Measurements from ENCODE around the gene PTPRA.

The PTPRA gene

DNA sequence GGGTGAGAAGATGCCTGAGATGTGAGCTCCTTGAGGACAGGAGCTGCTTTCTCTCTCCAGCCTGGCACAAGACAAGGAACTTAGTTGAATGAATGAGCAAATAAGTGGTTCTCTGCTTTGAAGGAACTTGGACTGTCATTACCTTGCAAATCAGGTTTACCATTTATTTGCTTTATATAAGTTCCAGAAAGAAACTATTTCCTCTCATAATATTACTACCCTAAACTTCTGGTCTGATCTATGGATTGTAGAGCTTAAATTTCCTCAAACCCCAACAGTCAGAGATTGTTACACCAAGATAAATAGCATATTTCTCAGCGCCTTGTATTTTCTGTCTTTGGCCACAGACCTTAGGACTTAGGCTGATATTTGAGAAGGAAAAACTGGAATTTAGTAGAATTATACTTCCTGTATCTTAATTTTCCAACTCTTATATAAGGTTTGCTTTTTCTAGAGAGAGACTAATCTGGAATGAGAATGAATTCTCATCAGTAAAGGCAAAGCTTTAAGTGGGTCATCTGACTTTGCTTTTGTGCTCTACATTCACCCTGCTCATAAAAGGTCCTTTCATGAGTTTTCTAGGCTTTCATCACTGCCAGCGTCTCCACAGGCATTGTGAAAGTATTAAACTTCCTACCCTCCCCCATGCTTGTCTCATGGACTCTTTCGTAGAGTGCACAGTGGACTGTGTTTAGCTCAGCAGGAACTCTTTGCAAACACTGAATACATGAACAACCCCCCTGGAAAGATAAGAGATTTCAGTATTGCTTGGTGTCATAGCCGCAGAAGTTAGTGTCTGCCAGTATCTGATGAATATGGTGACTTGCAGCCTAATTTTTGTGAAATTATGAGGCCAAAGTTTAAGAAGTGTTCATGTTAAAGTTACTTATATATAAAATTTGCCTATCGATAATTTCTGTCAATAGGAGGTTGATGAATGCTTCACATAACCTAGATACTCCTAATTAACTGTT is 74.0 kb downstream of the PTPRA start:
- DNase-seq, result no peak

DNA sequence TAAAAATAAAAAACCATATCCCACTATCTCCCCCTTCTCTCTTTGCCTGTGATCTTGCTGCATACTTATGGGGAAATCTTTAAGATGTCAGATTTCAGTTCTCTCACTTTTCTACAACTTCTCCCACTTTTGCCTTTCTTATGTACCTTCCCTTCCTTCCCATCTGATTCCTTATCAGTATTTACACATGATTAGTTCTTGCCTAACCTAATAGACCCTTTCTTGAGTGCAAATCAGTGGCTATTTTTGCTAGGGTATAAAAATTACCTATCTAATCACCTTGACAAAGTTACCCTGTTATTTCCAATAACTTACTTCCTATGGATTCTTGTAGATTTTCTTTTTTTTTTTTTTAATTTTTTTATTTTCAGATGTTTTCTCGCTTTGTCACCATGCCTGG is 75.7 kb downstream of the PTPRA start:
- DNase-seq, result no peak

DNA sequence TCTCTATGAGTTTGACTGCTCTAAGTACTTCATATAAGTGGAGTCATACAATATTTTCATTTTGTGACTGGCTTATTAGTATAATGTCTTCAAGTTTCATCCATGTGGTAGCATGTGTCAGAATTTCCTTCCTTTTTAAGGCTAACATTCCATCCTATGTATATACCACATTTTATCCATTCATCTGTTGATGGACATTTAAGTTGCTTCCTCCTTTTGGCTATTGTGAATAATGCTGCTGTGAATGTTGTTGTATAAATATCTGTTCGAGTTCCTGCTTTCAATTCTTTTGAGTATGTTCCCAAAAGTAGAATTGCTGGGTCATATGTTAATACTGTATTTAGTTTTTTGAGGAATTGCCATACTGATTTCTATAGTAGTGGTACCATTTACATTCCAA is 79.5 kb downstream of the PTPRA start:
- DNase-seq, result no peak

DNA sequence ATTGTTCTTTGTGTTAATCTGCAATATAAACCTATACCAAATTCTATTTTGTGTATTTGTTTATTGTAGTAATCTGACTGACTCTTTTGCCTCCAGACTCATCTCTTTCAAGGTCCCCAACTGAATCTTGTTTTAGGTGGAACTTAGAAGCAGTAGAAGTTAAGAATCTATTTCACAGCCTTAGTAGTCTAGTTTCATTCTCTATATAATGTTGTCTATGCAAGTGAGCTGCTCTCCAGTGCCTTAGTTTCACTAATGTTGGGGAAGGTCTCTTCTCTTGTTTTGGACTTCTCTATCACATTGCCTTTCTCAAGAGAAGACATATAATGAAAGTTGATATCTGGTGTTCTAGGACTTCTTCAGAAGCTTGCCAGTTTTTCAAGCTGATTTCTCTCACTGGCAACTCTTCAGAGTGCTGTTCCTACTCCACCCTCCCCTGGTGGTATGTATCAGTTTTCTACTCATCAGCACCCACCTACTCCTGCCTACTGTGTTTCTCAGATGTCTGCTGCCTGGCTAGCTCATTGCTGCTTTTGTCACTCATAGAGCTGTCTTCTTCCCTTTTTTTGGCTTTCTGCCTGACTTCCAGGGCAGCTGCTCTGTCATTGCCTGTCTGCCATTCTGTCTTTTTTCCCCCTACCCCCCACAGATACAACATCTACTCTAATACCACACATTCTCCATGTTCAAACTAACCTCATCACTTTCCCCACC is 82.1 kb downstream of the PTPRA start:
- no peak for DNase-seq

DNA sequence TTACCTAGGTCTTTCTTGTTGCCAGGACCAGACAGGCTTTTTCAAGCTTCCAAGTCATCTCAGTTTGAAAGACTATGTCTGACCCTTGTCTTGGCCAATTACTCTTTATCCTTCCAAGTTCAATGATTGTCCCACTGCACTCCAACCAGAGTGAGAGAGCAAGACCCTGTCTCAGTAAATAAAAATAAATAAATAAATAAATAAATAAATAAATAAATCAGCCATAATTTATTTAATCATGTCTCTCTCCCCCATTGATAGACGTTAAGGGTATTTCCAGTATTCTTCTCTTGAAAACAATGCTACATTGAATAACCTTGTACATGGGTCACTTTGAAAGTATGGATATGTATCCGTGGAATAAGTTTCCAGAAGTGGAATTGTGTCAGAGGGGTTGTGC is 83.2 kb downstream of the PTPRA start:
- DNase-seq, result no peak

DNA sequence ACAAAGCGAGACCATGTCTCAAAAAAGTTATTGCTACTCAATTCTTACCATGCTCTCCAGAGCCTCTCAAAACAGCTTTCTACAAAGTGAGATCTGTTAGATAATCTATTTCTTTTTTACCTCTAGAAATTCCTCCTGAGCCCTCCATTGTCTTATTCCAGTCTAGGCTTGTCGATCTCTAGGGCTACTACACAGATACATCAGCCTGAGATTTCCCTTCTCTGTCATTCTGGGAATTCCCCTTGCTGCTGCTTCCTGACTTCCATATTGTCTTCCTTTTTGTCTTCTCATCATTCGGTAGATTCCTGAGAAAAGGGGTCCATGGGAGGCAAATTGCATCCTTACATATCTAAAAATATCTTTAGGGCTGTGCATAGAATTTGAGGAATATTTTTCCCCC is 94.6 kb downstream of the PTPRA start:
- no peak for DNase-seq

DNA sequence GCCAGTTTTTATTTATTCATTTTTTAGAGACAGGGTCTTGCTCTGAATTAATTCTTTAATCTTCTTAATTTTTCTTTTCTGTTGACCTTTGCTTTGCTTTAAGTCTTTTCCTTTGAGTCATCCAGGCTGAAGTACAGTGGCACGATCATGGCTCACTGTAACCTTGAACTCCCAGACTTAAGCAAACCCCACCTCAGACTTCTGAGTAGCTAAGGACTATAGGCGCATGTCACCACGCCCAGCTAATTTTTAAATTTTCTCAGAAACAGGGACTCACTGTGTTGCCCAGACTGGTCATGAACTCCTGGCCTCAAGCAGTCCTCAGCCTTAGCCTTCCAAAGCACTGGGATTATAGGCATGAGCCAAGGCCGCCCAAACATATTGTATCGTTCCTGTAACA is 98.8 kb downstream of the PTPRA start:
- DNase-seq, result no peak

DNA sequence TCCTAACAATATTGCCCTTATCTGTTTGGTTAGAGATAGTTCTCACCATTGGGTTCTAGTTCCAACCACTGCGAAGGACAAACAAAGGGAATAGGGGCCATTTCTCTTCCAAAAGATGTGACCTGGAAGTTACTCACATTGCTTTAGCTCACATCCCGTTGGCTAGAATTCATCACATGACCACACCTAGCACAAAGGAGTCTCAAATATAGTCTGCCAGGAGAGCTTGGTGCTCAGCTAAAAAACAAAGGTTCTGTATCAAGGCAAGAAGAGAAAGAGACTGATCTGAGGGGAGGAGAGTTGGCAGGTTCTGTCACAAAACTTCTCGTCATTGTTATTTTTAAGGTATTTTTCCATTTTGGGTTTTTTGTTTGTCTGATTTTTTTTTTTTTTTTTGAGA is 100.3 kb downstream of the PTPRA start:
- no peak for DNase-seq

DNA sequence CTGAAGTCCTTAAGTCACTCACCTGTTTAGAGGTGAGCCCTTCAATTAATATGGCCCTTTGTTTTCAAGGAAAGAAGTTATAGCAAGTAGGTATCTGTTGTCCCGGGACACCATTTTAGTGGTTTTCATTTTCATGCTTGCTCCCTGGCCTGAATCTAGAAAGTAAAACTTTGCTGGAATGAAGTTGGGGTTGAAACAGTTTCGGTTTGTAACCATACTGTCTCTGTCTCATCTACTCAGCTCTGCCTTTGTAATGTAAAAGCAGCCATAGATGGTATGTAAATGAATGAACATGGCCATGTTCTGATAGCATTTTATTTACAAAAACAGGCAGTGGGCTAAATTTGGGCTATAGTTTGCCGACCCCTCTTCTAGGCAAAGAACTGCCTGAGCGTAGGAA is 105.2 kb downstream of the PTPRA start:
- no peak for DNase-seq

DNA sequence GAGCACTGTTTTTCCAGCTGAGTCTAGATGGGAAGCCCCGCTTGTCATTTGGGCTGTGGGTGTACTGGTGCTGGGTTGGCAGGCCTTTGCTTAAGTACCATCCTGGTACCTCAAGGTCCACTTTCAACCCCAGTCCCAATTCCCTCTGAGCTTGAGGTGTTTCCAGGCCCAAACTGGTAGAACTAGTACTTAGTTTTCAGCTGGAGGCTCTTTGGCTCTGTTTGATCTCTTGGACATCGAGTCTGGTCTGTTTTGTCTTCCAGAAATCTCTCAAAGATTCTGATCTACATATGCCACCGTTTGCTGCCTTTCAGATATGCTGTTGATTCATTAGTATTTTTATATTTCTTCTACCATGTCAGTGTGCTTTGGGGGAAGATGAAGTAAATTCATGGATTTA is 108.4 kb downstream of the PTPRA start:
- no peak for DNase-seq

DNA sequence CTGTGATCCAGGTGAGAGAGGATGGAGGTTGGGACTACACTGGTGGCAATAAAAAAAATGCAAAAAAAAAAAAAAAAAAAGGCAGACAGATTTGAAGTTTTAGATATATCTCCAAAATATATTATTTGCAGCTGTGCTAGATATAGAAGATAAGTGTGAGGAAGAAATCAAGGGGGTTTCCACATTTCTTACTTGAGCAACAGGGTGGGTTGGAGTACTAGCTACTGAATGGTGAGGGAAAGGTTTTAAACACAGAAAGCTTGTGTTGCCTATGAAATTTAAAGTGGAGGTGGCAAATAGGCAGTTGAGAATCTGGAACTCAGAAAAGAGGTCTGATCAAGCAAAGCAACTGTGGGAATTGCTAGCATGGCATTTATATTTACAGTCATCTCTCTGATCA is 110.2 kb downstream of the PTPRA start:
- no peak for DNase-seq

DNA sequence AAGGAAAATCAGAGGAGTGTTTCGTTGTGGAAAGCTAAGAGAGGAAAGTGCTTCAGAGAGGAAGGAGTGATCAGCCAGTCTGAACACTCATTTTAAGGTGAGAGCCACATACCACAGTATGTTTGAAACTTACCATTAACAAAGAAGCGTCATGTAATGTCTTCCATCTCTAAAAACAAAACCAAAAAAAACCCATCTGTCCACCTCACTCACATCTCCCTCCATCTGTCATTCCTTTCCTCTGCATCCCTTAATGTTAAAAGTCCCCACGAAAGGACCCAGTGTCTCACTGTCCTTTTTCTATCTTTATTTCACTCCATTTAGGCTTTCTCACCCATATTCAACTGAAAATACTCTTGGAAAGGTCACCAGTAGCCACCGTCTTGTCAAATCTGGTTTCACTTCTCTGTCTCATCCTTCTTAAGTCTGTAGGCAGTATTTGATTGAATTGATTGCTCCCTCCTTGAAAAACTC is 110.8 kb downstream of the PTPRA start:
- DNase-seq, result no peak

DNA sequence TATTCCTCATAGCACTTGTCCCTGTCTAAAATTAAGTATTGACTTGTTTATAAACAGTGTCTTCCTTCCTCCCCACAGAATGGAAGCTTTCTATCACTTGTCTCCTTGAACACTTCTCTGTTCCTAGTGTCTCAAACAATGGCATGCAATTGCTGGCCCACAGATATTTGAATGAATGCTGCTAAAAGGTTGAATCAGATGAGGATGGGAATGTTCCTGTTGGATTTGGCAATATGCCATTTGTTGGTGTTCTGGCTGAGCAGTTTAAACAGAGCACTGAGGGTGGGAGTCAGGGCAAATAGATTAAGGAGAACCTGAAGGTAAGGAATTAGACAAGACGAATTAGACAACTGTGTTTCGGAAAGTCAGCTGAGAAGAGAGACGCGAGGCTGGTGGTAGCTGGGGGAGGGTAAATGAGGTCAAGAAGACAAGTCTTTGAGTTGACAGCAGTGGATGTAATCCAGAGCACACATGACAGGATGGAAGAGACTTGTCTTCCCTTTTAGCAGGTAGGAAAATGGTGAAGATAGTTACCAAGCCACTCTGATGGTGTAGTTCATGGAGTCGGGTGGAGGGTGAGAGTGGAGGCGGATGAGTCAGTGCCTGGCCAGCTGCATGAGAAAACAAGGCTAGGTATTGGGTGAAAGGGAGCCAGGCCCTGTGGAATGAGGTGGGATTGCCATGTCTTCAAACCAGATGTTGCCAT is 111.8 kb downstream of the PTPRA start:
- peak; percentile 32 to 33 for DNase-seq

DNA sequence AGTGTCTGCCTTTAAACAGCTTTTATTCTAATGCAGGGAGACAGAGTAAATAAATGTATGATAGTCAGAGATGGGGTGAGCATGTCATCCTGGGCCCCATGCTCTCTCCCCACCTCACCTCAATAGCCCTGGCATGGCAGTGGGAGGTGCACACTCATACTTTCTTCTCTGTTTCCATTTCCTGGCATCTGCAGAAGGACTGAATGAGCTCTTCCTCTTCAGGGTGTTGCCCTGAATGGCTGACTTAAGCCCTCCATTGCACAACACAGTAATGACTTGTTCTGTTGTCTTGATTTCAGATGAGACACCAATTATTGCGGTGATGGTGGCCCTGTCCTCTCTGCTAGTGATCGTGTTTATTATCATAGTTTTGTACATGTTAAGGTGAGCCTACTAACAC is 113.2 kb downstream of the PTPRA start:
- peak; percentile 50 to 54 for DNase-seq

DNA sequence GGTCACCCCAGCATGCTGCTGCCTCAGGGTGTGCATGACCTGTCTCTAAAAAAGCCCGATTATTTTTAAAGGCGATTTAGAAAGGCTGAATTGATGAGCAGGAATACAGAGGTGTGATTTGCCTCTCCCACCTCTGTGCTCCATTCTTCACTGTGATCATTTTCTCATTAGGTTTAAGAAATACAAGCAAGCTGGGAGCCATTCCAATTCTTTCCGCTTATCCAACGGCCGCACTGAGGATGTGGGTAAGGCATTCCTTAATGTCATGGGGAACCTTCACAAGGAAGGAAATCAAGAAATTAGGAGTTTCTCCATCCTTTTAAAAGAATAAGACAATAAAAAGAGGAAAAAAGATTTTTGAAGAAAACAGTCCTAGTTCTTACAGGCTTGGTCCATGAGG is 114.6 kb downstream of the PTPRA start:
- no peak for DNase-seq

DNA sequence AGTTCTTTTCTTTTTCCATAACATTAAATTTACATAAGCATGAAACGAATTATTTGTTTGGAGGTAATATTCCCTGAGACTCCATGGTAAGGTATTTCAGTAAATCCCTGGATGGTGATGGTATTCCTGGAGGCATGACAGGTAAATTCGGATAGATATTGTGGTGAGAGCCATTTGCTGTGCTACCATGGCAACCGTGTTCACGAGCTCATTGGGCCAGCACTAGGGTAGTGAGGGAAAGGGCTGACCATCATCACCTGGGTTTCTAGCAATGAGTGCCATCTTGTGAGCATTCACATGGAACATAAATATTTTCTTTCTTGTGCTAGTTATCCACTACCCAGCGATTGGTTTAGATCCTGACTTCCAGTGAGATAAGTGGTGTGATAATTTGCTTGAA is 118.3 kb downstream of the PTPRA start:
- no peak for DNase-seq

DNA sequence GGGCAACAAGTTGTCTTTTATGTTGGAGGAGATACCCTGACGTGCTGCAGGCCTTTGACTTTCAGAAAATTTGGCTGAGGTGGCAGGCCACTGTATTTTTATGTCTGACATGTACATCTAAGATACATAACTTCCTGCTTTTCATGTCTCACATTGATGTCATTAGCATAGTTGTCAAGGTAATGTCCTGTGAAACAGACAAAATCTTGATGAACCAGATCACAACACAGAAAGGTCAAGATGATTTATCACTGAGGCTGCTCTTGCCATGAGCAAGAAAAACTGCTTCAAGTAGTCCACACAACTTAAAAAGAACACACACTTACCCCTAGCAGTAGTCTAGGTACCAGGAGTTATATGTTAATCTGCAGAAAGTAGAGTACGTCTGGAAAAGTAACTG is 120.0 kb downstream of the PTPRA start:
- no peak for DNase-seq

DNA sequence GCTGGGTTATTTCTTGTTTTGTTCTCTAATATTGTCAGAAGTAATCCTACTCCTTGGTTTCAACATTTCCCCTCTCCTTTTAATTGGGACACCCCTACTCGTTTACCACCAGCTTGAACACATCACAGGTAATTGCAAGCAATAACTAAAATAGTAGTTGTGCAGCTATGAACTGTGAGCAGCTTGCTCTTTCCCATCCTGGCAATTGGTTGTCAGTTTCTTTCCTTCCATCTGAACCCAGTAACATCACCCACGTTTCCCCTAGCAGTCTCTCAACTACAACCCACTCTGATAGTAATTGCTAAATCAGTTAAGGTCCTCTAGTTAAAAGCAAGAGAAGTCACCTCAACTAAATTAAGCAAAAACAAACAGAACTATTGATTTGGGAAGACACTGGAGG is 122.5 kb downstream of the PTPRA start:
- DNase-seq, result no peak

DNA sequence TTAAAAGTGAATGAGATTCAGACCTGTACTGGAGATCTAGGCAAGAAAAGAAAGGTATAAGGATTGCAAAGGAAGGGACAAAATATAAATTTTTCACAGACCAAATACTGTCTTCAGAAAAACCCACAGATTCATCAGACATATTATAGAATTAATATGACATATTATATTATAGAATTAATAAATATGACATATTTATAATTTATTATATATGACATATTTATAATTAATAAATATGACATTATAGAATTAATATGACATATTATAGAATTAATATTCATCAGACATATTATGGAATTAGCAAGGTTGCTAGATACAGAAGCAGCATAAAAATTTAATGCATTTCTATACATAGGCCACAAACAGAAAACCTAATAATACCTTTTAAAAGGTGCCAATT is 125.4 kb downstream of the PTPRA start:
- no peak for DNase-seq

DNA sequence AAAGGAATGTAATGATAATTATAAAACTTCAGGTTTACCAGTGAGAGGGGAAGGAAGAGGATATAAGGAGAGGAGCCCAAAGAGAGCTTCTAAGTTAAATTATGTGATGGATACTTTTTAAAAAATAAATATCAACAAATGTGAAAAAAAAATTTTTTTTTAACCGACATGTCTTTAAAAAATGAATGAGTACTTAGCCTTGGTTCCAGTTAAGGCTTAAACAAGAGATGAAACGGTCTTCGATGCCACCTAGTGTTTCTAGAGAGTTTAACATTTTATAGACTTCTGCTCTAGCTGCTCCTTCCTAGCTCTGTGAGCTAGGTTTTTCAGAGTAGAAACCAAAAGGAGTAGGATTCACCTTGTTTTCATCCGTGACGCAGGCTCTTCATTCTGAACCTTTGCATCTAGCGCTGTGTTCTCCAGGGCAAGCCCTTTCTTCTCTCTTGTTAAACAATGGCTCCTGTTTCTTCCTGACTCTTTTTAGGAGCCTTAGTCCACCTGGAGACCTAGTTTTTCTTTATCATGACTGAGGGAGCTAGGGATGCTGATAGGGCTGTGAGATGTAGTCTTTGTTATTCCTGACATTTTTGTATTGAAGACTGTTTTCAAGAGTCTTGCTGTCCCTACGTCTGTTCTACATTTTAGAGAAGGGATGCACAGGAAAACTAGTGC is 127.7 kb downstream of the PTPRA start:
- DNase-seq, result no peak

DNA sequence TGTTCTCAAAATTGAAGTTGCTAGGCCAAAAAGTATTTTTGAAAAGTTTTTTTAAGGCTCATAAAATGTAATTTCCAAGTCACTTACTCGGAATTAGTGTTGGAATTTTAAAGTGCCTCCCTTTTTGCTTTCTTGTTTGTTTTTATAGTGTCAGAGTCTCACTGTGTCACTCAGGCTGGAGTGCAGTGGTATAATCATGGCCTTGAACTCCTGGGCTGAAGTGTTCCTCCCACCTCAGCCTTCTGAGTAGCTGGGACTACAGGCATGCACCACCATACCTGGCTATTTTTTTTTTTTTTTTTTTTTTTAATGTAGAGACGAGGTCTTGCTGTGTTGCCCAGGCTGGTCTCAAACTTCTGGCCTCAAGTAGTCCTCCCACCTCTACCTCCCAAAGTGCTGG is 130.1 kb downstream of the PTPRA start:
- no peak for DNase-seq

DNA sequence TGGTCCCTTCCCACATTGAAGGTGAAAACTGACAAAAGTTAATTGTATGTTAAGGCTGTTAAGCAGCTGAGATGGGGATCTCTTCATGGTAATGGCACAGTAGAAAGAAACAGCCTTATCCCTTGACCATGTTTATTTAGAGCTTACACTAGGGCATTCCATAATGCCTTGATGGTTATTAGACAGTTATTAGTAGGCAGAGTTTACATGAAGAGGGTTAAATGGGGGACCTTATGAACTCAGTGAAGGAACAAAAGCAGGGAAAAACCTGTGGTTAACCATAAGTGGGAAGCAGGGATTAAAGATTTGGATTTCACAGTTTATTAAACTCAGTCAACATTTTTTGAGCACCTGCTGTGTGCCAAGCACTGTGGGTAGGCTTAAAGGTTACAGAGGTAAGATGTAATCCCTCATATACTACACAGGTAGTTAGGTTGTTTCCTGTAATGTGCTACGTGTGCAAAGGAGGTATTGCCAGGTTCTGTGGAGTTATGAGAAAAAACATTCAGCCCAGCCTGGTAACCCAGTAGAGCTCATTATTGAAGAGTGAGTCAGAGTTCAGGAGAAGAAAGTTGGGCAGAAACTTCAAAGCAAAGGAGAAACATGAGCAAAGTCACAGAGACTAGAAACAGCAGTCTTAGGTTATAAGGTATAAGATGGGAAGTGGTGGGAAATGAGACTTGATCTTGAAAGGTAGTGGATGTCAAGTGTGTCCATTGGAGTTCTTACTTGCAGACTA is 137.9 kb downstream of the PTPRA start:
- no peak for DNase-seq

Data from stimulated activated CD4-positive, alpha-beta T cell treated with anti-CD3 and anti-CD28 coated beads, Interleukin-2, amount 100 ng/mL, for 48 hours (primary cell).